Effector CD8-positive, alpha-beta T cell (primary cell): Measurements from ENCODE around the gene SUMO1.
"Not testable (repeated sequence)": the region's sequence is repeated elsewhere in the genome, so short reads cannot be mapped to it uniquely, and the experiment has no call there.

Source experiments
- DNase-seq: peaks from one replicate; lab custom pipeline; 2025; lab: John Stamatoyannopoulos, UW
- total RNA-seq, 4 experiments: gene quantifications; one replicate each; lab custom pipeline; 2026; lab: John Stamatoyannopoulos, UW

Gene SUMO1
- 57.8 to 112 (median 75.6) reads per million in 4 experiments for total RNA-seq

DNA sequence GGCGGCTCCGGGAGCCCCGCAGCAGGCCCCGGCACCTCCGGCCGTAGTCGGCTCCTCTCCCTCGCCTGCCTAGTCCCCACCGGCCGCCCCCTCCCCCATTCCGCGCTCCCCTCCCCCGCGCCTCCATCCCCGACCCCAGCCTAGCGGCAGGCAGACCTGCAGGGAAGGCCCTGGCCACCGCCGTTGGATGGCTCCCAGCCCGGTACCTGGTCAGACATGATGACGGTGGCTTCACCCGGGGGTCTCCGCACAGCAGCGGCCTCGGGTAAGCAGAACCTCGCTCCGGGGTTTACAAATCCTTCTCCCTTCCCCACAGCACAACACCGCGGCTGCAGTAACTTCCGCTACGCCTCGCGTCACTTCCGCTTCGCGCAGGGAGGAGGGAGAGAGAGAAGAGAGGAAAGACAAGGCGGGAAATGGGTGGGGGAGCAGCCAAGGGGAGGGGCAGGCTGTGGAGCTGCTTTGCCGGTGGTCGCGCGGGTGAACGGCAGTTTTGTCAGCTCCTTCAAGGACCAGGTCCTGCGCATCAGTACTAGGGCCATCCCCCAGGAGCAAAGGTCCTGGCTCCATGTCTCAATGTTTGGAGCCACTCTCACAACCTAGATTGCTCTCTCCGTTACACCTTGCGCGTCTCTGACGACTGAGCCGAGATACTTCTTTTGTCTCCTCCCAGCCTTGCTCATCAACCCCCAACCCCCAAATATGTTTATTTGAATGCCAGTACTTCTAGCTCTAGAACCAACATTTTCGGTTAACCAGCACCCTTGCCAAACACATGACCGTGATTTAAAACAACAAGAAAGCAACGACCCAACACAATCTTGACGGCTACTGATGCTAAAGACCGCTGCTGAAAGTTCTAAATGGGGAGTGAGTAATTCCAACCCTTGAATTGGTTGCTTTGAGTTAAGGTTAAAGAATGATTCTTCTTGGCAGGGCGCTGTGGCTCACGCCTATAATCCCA, at the start of gene SUMO1:
Gene SUMO1, minus strand, starts transcription at position 364 of the 964 bp plus-strand sequence. Its CDS starts 146 bp downstream, at position 218.
- peak; percentile 84 for DNase-seq

DNA sequence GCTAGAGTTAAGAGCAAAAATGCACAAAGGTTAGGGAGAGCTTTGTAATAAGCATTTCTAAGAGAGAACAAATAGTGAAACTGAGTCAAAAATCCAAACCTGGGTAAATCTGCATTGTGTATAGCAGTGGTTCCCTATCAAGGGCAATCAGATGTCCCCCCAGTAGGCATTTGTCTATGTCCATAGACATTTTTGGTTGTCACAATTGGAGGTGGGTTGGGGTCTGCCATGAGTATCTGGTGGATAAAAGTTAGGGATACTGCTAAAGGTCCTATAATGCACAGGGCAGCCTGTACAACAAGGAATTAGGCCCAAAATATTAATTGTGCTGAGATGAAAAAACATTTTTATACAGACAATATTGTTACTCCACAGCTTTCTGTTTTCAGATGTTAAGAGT, 48.2 kb upstream of the SUMO1 start:
- no peak for DNase-seq

DNA sequence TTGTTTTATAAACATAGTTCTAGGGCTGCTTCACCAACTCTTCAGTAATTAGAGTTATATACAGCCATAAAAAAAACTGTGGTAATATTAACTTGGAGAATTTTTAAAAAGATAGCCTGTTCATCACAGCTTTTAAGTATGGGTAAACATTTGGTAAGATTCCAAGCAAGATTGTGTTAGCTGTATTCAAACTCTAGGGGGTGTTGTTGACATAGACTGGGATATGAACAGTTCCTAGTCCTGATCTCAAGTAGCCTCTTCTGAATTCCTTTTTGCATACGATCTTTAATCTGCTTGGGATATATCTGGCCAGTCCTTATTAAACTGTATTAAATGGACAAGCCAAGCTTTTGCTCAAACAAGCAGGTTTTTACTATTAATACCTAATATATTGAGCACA, 40.5 kb upstream of the SUMO1 start:
- DNase-seq, result no peak

DNA sequence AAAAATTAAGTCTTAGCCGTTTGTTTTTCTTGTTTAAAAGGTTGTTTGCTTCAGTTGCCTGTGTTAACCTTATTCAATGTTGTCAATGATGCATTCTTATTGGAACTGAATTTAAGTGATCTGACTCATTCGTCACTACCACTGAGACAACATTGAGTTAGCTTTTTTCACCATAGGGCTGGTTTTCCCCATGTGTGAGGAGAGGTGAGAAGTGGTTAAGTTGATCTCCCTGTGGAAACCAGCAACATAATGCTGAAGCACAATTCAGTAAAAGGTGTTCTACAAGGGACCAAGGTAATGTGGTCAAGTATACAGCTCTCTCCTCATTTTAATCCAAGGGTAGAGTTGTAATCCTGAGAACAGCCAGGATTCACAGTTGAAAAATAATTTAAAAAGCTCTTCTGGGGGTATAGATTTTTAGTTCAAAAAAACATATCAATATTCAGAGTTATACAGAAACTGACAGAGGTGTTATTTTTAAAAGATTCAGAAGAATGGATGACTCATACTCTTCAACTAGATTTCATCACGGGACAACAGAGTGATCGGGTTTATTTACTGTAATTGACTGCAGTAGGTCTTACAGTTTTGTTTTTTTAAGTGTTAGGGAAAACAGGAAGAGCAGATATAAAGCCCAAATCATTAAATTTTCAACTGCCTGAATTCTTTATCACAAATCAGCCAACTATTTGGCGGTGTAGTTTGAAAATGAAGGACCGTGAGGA, 39.8 kb upstream of the SUMO1 start:
- no peak for DNase-seq

DNA sequence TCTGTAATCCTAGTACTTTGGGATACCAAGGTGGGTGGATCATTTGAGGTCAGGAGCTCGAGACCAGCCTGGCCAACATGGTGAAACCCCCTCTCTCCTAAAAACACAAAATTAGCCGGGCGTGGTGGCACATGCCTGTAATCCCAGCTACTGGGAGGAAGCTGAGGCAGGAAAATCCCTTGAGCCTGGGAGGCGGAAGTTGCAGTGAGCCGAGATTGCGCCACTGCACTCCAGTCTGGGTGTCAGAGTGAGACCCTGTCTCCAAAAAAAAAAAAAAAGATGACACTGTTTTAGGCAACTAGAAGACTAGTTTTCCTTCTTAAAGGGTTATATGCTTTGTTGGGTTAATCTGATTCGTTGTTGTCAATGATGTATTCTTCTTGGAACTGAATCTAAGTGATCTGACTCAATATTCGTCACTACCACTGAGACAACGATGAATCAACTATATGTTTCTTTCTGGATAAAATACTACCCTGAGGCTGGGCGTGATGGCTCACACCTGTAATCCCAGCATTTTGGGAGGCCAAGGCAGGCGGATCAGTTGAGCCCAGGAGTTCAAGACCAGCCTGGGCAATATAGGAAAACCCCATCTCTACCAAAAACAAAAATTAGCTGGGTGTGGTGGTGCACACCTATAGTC, 37.8 kb upstream of the SUMO1 start:
- DNase-seq, result not testable (repeated sequence)

DNA sequence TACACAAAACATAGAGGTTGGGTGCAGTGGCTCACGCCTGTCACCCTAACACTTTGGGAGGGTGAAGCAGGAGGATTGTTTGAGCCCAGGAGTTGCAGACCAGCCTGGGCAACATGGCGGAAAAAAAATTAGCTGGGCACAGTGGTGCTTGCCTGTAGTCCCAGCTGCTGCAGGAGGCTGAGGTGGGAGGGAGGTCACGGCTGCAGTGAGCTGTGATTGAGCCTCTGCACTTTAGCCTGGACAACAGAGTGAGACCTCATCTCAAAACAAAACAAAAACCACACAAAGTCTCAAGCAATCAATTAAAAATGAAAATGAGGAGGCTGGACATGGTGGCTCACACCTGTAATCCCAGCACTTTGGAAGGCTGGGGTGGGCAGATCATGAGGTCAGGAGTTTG, 32.1 kb upstream of the SUMO1 start:
- no peak for DNase-seq

DNA sequence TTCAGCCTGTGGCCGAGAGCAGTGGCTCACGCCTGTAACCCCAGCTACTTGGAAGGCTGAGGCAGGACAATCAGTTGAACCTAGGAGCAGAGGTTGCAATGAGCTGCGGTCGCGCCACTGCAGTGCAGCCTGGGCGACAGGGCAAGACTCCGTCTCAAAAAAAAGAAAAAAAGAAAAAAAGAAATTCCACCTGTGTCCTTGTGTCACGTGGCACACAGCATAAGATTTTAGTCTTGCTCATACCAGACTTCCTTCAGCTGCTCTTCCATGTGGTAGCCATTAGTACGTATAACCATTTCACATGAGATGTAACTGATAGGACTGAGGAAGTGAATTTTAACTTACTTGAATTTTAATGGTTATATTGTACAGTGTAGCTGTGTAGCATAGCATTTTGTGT, 31.2 kb upstream of the SUMO1 start:
- no peak for DNase-seq

DNA sequence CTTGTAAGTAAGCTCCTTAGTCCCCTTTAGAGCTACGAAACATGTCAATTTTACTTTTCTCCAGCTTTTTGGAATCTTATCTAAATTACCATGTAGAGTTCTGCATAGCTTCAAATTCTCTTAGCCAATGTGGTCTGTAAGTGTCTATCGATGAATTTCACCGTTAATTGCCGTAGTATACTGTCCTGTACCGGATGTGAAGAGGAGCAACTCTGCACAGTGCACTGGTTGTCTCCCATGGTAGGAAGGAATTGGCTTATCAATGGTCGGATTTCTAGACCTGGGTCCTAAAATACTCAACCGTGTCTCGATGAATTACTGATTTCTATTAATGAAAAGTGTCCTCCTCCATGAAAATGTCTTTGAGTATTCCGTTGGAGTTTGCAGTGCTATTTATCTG, 29.1 kb upstream of the SUMO1 start:
- DNase-seq, result no peak

DNA sequence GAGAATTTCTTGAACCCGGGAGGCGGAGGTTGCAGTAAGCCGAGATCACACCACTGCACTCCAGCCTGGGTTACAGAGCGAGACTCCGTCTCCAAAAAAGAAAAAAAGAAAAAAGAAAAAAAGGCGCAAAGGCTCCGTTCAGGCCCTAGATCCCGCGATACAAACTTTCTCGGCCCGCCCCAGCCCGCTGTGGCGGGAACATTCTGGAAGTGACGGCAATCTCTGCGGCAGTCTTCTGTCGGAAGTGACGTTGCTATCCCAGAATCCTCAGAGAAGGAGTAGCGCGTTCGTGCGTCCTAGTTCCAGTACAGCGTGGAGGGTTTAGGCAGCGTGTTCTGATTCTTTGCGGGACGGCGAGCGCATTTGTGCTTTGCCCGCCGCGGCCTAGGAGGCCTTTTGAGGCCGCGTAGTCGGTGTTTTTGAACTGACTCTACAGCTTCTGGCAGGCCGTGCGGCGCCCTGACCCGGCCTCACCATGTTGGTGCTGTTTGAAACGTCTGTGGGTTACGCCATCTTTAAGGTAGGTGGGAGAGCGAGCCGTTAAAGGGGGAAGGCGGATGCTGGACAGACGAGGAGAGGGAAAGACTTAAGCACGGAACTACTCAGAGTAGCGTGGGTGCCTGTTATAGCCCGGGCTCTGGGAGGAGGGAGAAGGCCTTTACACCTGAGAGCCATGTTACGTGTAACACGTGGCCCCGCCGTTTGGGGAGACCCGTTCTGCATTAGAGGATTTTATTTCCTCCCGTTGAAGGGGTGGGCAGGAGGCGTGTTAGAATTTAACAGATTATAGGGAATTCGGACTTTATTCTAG, 27.3 kb upstream of the SUMO1 start, which contains the start of gene NOP58:
Gene NOP58, plus strand, starts transcription at position 297 of the 811 bp plus-strand sequence. Its CDS starts 179 bp downstream, at position 476.
- DNase-seq, result peak; percentile 84

DNA sequence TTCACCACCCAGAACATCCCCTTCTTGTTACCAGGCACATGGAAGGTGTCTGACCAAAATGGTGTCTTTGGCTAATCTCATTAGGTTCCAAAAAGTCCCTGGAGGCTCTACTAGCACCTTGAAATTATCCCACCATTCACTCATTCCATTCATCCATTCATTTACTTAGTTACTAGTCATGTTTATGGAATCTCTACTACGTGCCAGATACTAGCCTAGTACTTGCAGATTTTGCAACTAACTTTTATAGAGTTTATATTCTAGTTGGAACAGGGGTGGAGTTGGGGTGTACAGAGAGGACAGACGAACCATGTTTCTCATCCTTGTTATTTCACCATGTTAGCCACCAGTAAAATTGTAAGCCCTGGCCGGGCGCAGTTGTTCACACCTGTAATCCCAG, 23.1 kb upstream of the SUMO1 start:
- no peak for DNase-seq

DNA sequence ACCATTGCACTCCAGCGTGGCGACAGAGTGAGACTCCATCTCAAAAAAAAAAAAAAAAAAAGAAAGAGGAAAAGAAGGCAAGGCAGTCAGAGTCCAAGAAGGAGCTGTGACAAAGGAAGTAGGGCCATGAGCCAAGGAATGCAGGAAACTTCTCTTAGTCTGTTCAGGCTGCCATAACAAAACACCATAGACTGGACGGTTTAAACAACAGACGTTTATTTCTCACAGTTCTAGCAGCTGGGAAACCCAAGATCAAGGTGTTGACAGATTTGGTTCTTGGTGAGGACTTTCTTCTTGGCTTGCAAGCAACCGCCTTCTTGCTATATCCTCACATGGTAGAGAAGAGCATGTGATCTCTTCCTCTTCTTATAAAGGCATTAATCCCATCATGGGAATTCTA, 13.1 kb upstream of the SUMO1 start:
- DNase-seq, result no peak

DNA sequence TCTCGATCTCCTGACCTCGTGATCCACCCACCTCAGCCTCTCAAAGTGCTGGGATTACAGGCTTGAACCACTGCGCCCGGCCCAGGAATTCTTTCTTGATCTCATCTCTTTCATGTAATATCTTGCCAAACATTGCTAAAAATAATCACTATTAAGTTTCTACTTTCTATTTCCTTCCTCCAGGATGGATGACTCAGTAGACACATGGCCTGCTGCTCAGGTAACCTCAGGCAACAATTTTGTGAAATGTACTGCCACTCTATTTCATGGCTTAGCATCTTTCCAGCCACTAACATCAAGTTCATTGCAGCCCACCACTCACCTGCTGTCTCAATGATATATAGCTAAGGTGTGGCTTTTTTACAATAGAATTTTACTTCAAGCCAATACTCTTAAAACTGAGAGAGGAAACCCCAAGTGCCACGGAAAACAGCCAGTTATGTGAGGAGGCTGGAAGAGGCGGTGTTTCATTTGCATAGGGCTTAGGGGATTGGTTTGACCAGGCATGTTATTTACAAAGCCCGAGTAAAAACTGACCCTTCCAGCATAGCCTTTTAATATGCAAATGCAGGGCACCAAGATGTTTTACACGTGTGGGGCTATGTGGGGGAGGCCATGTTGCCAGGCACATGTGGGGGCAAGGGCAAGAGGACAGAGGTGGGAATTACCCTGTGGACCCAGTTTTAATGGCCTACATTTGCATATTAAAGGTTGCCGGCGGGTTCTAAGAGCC, 11.3 kb upstream of the SUMO1 start:
- DNase-seq, result no peak

DNA sequence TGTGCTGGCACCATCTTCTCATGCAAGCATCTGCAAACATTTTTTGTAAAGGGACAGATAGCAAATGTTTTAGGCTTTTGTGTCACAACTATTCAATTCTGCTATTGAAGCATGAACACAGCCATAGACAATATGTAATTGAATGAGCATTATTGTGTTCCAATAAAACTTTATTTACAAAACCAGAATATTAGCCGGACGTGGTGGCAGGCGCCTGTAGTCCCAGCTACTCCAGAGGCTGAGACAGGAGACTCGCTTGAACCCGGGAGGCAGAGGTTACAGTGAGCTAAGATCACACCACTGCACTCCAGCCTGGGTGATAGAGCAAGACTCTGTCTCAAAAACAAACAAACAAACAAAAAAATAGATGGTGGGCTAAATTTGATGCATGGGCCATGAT, 9.3 kb upstream of the SUMO1 start:
- not testable (repeated sequence) for DNase-seq

DNA sequence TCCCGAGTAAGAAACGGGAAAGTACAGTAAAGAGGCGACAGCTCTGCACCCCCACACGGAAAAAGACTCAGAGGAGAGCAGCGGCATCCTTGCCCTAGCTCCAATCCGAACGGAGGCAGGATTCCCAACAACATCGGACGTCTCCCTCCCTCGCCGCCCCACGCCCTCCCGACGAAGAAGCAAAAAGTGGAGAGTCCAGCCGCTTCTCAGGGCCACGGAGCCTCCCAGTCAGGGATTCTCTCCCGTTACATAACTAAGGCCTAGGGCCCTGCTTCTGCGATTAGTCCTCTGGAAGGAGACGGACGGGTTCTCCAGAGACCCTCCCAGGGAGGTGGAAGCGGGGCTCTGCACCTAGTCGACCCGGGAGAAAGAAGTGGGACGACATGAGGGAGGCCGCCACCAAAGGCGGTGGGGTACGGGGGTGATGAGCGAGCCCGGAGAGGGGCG, 587 bp downstream of the SUMO1 start:
- no peak for DNase-seq

DNA sequence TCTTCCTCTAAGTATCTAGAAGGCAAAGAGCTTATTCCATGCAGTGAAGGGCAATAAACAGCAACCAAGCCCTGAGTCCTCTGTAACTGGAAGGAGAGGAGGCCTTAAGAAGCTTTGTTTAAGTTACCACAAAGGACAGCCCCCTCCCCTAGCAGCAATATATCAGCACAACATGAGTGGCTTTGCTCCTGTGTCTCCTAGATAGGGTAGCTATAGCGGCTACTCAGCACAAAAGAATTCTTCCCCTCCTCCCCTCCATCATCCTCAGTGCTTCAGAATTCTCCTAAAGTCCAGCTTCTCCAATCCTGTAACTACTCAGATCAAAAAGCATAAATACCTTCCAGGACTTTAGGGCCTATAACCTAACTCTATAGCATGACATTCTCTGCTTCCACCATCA, 16.5 kb downstream of the SUMO1 start:
- no peak for DNase-seq

DNA sequence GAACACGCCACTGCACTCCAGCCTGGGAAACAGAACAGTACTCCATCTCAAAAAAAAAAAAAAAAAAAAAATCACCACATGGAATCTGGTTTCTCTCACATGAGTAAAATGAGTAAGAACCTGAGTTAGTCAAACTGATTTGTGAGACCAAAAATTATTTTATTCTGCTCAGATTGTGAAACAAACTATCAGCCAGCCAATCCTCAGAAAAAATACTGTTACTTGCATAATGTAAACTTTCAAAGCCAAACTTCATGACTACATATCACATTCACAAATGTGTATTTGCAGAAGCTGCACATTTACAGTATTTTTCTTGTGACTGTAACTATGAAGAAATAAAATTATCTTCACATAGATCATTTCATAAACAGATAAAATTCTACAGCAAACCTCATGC, 23.2 kb downstream of the SUMO1 start:
- no peak for DNase-seq

DNA sequence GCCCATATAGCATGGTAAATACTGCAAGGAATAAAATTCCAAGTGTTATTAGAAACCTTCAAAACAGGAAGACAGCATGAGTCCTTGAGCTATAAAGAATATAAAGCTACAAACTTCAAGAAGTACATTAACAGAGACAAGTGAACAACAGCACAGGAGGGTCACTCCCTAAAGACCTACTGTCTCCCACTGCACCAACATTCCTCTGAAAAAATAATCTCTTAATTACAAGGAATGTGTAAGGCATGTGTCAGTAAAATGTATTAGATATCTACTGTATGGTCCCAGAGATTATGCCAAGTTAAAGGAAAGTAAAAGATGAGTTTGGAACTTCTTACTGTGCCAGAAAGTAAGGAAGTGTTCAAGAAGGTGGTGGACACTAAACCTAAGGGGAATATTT, 29.9 kb downstream of the SUMO1 start:
- no peak for DNase-seq

DNA sequence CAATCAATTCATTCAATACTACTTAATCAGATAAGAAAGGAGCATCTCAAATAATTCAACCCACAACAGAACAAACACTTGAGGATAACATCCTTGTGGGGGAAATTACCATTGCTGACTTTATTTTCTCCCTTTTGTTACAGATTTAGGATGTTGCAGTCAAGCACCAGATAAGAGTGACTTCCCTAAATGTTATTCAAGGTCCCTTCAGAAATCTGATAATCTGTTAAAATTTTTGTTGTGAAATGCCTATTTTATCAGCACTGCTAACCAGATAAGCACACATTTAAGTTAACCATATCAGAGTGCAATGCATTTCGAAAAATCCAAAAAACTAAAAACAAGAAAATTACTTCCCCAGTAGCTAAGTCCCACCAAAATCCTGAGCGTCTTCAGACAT, 33.5 kb downstream of the SUMO1 start:
- DNase-seq, result no peak

DNA sequence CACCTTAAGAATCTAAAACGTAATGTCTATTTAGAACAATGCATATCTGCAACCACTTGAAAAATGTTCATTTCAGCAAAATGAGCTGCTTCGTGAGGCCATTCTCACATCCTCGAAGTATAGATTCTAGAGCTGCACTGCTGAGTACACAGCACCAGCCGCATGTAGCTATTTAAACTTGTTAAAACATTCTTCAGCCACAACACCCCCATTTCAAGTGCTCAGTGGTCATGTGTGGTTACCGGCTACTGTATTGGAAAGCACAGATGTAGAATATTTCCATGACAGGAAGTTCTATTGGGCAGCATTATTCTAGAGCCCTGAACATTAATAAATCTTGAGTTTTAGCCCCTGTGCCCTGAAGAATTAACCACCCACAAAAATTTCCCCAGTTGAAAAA, 35.0 kb downstream of the SUMO1 start:
- no peak for DNase-seq
